Right atrium auricular region (tissue), 2 donors: ENCODE measurements around the gene SMTNL2. TPM values are rescaled to one million over a fixed set of nuclear protein-coding genes. Genes with fewer than 3 reads are reported as not detected.
"Not testable (repeated sequence)": the region's sequence is repeated elsewhere in the genome, so short reads cannot be mapped to it uniquely, and the experiment has no call there.

Source experiments
- DNase-seq: peaks from one replicate; pipeline ENCODE4 v3.0.0-alpha.2; 2019; ENCODE audit warnings: low spot score
- H3K27ac ChIP-seq, 2 donors: fragments of 200-600 bp; sonication (generic); 1 replicate in 1 of 2; 2 replicates in 1 of 2; pipeline ENCODE4 v1.5.1; 2016 to 2019
- H3K27me3 ChIP-seq, 2 donors: fragments of 200-600 bp; sonication (generic); one replicate each; pipeline versions ENCODE4 v1.5.1 to v1.6.0; 2017 to 2019
- H3K36me3 ChIP-seq: fragments of 200-600 bp; sonication (generic); one replicate; pipeline ENCODE4 v1.5.1; 2016
- H3K4me1 ChIP-seq, 2 donors: fragments of 200-600 bp; sonication (generic); one replicate each; pipeline versions ENCODE4 v1.5.1 to v1.6.0; 2017 to 2019
- H3K4me3 ChIP-seq, 2 donors: fragments of 200-600 bp; sonication (generic); 1 replicate in 1 of 2; 2 replicates in 1 of 2; pipeline ENCODE4 v1.5.1; 2017 to 2019; ENCODE audit warnings: mild to moderate bottlenecking in 1 of 2, moderate library complexity in 1 of 2
- H3K9me3 ChIP-seq, 2 donors: fragments of 200-600 bp; sonication (generic); one replicate each; pipeline ENCODE4 v1.5.1; 2019
- total RNA-seq, 2 donors: library from RNA; depleted of rRNA; stranded (reverse); fragments of >200 nt; gene quantifications; one replicate each; pipeline ENCODE4 v1.1.0, GENCODE V29; 2016
- TF ChIP-seq, protein P1 (sequence below), 2 donors: fragments of 200-600 bp; sonication (generic); IDR thresholded peaks; one replicate each; pipeline ENCODE4 v1.5.1; 2019; ENCODE audit warnings: antibody characterized with exemption in 2 of 2

SMTNL2 gene
- total RNA-seq, 2 donors from 2014 or later = 21.1 to 41.6 TPM

DNA sequence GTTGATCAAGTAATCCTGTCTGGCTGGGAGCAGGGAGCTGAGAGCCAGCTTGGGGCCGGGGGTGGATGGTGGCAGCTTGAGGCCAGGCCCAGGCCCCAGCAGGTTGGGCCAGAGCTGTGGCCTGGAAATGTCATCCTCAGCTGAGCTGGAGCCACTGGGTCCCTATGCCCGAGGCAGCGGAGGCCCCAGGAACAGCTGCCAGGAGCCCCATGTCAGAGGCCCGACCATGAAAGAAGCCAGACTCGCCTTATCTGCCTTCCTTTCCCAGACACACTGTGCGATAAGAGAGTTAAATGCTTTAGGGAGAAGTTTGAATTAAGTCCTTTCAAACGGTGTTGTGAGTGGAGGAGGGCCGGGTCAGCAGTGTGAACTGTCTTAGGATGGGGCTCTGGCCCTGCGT lies 3.5 kb downstream of the SMTNL2 start:
- H3K4me1 ChIP-seq = peaks cover 0 to 69% of the 10 kb centered on the region in 2 donors
- H3K27me3 ChIP-seq = no peaks in the 10 kb centered on the region
- H3K36me3 ChIP-seq = no peaks in the 10 kb centered on the region
- peak overlapping the region; percentile 76 to 85 for H3K27ac ChIP-seq
- no peak for DNase-seq
- peak overlapping the region in 1 of 2 donors; percentile 11 for H3K4me3 ChIP-seq
- TF ChIP-seq, protein P1, sequence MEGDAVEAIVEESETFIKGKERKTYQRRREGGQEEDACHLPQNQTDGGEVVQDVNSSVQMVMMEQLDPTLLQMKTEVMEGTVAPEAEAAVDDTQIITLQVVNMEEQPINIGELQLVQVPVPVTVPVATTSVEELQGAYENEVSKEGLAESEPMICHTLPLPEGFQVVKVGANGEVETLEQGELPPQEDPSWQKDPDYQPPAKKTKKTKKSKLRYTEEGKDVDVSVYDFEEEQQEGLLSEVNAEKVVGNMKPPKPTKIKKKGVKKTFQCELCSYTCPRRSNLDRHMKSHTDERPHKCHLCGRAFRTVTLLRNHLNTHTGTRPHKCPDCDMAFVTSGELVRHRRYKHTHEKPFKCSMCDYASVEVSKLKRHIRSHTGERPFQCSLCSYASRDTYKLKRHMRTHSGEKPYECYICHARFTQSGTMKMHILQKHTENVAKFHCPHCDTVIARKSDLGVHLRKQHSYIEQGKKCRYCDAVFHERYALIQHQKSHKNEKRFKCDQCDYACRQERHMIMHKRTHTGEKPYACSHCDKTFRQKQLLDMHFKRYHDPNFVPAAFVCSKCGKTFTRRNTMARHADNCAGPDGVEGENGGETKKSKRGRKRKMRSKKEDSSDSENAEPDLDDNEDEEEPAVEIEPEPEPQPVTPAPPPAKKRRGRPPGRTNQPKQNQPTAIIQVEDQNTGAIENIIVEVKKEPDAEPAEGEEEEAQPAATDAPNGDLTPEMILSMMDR (IDR thresholded peaks at IDR 0.05) = no peak
- no peaks in the 10 kb centered on the region for H3K9me3 ChIP-seq

DNA sequence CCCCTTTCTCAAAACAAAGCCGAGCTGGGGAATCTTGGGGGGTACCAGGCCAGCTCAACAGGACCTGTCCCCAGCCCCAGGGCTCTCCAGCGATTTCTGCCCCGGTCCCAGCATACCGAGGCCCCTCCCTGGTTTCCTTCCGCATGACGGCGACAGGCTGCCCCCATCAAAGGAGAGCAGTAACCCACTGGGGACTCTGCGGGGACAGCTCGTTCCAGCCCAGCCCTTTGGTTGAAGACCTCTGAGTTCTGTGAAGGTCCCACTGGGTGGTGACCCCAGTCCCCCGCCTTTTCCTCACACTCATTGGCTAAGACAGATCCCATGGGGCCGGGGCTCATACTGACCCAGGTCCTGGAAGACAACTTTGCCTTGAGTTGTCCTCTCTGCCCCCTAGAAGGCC lies 4.1 kb downstream of the SMTNL2 start:
- peaks cover 0 to 65% of the 10 kb centered on the region in 2 donors for H3K4me1 ChIP-seq
- no peaks in the 10 kb centered on the region for H3K9me3 ChIP-seq
- DNase-seq = no peak
- TF ChIP-seq, protein P1 (IDR thresholded peaks at IDR 0.05) = no peak
- H3K27ac ChIP-seq = peak overlapping the region; percentile 76 to 85
- H3K36me3 ChIP-seq = no peaks in the 10 kb centered on the region
- H3K4me3 ChIP-seq = peak overlapping the region in 1 of 2 donors; percentile 11
- no peaks in the 10 kb centered on the region for H3K27me3 ChIP-seq

DNA sequence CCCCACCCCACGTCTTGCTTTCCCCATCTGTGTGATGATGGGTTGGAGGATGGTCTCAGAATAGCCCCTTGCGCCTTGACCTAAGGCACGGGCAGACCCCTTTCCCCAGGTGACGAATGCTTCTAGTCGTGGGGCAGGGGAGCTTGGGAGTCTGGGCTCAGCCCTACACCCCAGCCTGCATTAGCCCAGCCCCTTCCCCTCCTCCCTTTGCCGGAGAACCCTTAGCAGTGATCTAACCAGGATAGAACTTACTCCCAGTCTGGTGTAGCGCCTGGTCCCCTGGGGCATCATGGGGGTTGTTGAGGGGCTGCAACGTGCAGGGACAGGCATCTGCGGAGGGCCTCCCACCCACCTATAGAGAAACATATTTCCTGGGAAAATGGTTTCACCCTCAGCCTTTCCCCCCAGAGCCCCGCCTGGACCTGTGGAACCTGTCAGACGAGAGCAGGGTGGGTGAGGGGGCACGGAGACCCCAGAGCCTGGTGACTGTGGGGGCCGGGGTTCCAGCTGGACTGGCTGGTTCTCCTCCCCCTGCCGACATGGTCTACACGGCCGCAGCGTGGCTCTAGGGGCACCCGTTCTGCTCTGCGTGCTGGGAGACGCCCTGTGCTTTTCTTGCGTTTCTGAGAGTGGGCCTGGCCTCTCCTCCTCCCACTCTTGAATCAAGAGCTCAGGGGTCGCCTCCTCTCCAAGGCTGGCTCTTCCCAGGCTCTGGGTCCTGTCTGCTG lies 4.7 kb downstream of the SMTNL2 start:
- Histone ChIP-seq H3K4me1 (peaks cover 0 to 58% of the 10 kb centered on the region in 2 donors), H3K4me3 (no peak overlapping the region), H3K27ac (peak overlapping the region in 1 of 2 donors; percentile 85), H3K36me3 (no peaks in the 10 kb centered on the region), H3K9me3 (no peaks in the 10 kb centered on the region), H3K27me3 (no peaks in the 10 kb centered on the region)
- TF ChIP-seq, protein P1 (IDR thresholded peaks at IDR 0.05) = no peak
- DNase-seq = no peak

DNA sequence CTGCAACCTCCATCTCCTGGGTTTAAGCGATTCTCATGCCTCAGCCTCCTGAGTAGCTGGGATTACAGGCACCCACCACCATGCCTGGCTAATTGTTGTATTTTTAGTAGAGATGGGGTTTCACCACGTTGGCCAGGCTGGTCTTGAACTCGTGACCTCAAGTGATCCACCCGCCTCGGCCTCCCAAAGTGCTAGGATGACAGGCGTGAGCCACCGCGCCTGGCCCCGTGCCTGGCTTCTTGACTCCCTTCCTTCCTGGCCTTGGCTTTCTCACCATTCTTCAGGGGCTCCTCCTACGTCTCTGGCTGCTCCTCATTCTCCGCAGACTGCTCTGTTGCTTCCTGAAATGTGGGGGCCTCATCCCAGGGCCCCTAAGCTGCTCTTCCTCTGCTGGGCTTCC lies 5.7 kb downstream of the SMTNL2 start:
- not testable (repeated sequence) for H3K4me3 ChIP-seq, H3K36me3 ChIP-seq, DNase-seq, H3K27me3 ChIP-seq, H3K9me3 ChIP-seq
- Histone ChIP-seq H3K4me1 (peaks cover 0 to 51% of the 10 kb centered on the region in 2 donors), H3K27ac (peak overlapping the region in 1 of 2 donors; percentile 57)

DNA sequence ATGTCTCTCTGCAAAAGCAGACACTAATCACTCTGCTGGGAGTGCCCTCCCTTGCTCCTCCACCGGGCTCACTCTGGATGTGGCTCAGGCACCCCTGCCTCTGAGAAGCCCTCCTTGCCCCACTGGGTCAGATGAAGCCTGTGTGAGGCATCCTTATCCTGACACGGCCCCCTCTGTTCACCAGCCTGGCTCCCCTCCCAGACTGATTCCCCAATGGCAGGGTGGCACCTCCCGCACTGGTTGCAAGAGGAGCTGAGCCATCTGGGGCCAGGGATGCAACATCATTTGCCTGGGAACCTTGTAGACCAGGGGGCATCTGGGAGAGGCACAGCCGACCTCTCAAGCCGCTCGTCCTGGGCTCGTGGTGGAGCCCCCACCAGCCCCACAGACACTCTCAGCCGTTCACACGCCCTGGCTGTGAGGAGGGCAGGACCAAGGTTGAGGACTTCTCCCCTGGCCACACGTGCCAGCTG lies 6.7 kb downstream of the SMTNL2 start:
- TF ChIP-seq, protein P1 (IDR thresholded peaks at IDR 0.05) = no peak
- DNase-seq = no peak
- Histone ChIP-seq H3K27ac (peak overlapping the region in 1 of 2 donors; percentile 57), H3K4me3 (no peak overlapping the region), H3K4me1 (peaks cover 0 to 47% of the 10 kb centered on the region in 2 donors), H3K9me3 (no peaks in the 10 kb centered on the region), H3K36me3 (no peaks in the 10 kb centered on the region), H3K27me3 (no peaks in the 10 kb centered on the region)

DNA sequence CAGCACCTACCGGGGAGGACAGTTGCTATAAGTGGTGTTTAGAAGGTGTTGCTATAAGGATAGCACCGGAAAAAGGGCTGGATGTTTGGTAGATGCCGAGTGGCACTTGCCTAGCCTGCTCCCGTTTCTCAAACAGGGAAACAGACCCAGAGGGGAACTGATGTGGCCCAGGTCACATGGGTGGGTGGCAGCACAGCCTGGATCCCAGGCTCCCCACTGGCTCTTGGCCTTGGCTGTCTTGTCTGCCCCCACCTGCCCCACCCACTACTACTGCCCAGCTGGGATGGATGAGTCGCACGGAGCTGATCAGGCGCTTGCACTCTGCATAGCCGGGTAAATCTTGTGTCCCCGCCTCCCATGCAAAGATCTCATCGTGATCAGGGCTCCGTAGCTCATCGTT lies 7.2 kb downstream of the SMTNL2 start:
- Histone ChIP-seq H3K27me3 (no peaks in the 10 kb centered on the region), H3K27ac (peak overlapping the region in 1 of 2 donors; percentile 57), H3K9me3 (no peaks in the 10 kb centered on the region), H3K36me3 (no peaks in the 10 kb centered on the region), H3K4me3 (no peak overlapping the region), H3K4me1 (peaks cover 0 to 44% of the 10 kb centered on the region in 2 donors)
- DNase-seq = no peak
- TF ChIP-seq, protein P1 (IDR thresholded peaks at IDR 0.05) = no peak
